Measurements from ENCODE around the gene YPEL1. TPM values are rescaled to one million over a fixed set of nuclear protein-coding genes. Genes with fewer than 3 reads are reported as not detected.
A peak's percentile ranks its signal among the peaks of the same experiment; 100 is the strongest.

Gene YPEL1
- total and polyA plus RNA-seq, 2 of the 13 experiments (the other 11 are each of a cell fraction or from before 2014, with no cell fraction given), result 0.33 to 2.5 TPM

- TF ChIP-seq HOXA7 (CRISPR knock-in tag; IDR thresholded peaks at IDR 0.05) (no peak), ZNF274 (CRISPR knock-in tag; IDR thresholded peaks at IDR 0.05) (peak; percentile 60; the same call in 1 of the 2 replicates), SMARCC2 (IDR thresholded peaks at IDR 0.05) (no peak), ZNF556 (CRISPR knock-in tag; IDR thresholded peaks at IDR 0.05; ENCODE audit: borderline replicate concordance) (no peak), HNRNPK (IDR thresholded peaks at IDR 0.05; ENCODE audit: low read depth, low read length, poor library complexity, severe bottlenecking) (no peak), ATF7-NPFF (CRISPR knock-in tag; IDR thresholded peaks at IDR 0.05; ENCODE audit: low read depth) (no peak), ZNF687 (CRISPR knock-in tag; IDR thresholded peaks at IDR 0.05) (peak; percentile 91), ZBTB43 (CRISPR knock-in tag; conservative IDR thresholded peaks at IDR 0.05) (no peak; the same call in 1 of the 2 replicates), ZNF775 (CRISPR knock-in tag; IDR thresholded peaks at IDR 0.05; ENCODE audit: borderline replicate concordance) (no peak), PLRG1 (conservative IDR thresholded peaks at IDR 0.05) (no peak), HNF1B (CRISPR knock-in tag; IDR thresholded peaks at IDR 0.05) (peak; percentile 46; the same call in 1 of the 2 replicates), TEF (CRISPR knock-in tag; IDR thresholded peaks at IDR 0.05) (0 out of 2 replicates have a peak, but pooled peaks have one; percentile 11), EEA1 (CRISPR knock-in tag; IDR thresholded peaks at IDR 0.05; ENCODE audit: borderline replicate concordance) (0 out of 2 replicates have a peak, but pooled peaks have one; percentile 49), ZNF280B (CRISPR knock-in tag; IDR thresholded peaks at IDR 0.05; ENCODE audit: borderline replicate concordance) (peak; percentile 36; the same call in 1 of the 2 replicates), E2F1 (CRISPR knock-in tag; IDR thresholded peaks at IDR 0.05) (peak; percentile 88), SKI (IDR thresholded peaks at IDR 0.05; ENCODE audit: partially characterized antibody) (peak; percentile 7), ZNF230 (CRISPR knock-in tag; IDR thresholded peaks at IDR 0.05) (0 out of 2 replicates have a peak, but pooled peaks have one; percentile 26), HES4 (CRISPR knock-in tag; IDR thresholded peaks at IDR 0.05; ENCODE audit: borderline replicate concordance) (no peak)
Measured at GRCh38 chr22:21652010-21652546, 83.5 kb downstream of the YPEL1 start (continued).

Data from HepG2 (cell line).